HG02981 (cell line): ENCODE results near the gene ATAD2B.
"Not testable (repeated sequence)": the region's sequence is repeated elsewhere in the genome, so short reads cannot be mapped to it uniquely, and the experiment has no call there.

Experiments
- ATAC-seq: cut with Tn5 transposase; IDR thresholded peaks from one replicate; pipeline ENCODE4 v1.9.1; 2021; ENCODE audit warnings: mild to moderate bottlenecking, moderate library complexity; ENCODE audit not compliant: unreplicated experiment

The ATAD2B gene

DNA sequence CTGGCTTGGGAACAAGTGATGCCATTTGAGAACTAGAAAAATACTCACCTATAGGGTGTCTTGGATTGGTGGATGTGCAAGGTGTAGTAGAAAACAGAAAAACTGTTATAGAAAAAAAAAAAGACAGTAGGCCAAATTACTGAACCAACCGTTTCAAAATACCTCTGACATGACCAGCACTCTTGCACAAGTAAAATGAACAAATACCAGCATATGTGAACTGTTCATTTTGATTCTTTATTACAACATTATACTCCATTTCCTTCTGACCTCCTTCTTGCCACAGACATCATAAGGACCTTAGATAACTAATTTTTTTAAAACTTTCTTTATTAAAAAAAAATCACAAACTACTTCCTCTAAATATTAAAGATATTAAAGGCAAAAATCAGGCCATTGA, 125.5 kb downstream of the ATAD2B start:
- ATAC-seq, result no peak

DNA sequence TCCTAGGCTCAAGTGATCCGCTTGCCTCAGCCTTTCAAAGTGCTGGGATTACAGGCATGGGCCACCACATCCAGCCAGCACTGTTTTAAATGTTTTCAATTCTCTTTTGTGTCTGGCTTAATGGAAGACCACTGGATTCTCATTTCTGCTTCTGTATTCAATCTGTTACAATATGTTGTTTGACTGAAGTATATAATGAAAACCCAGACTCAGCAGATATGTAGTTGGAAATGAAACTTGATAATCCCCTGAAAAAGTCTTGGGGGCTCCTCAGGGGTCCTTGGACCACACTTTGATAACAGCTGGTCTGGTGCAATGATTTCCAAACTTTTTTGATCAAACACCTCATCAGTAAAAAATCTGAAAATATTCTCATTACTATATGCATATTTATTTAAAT, 132.7 kb downstream of the ATAD2B start:
- ATAC-seq, result no peak

DNA sequence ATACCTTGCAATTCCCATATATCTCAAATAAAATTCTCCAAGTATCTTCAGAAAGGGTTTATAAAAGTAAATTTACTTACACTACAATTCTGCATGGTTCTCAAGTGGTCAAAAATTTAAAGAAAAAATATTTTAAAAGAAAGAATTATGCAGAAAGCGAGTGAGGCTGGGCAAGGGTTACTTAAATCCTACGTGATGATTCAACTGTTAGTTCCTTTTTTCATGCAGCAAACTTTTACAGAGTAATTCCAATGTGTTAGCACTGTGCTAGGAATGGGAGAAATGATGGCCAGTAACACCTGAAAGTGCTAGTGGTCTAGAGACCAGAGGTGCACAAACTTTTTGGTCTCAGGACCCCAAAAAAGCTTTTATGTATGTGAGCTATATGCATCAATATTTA, 133.4 kb downstream of the ATAD2B start:
- no peak for ATAC-seq

DNA sequence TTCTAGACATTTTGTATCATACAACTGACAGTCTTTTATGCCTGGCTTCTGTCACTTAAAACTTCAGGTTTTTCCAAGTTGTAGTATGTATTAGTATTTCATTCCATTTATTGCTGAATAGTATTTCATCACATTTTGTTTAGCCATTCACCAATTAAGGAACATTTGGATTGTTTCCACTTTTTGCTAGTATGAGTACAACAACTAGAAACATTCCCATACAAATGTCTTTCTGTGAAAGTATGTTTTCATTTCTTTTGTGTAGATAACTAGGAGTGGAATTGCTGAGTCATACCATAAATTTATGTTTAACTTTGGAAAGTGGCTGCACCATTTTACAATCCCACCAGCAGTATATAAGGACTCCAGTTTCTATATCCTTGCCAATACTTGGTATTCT, 135.9 kb downstream of the ATAD2B start:
- no peak for ATAC-seq

DNA sequence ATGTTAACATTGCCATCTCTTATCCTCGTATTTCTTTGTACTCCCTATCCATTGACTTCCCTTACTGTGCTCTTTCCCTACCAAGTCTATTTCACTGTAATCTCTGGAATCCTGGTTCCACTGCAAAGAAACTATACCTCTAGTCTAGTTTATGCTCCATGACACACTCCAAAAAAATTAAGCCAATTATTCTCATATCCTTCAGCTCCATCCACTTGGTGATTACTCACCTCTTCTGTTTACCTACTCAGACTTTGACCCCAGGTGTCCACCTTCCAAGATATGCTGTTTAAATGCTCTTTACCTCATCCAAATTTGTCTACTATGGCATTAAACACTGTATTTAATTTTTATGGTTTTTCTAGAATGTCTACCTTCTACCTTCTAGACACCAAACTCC, 137.9 kb downstream of the ATAD2B start:
- ATAC-seq, result no peak

DNA sequence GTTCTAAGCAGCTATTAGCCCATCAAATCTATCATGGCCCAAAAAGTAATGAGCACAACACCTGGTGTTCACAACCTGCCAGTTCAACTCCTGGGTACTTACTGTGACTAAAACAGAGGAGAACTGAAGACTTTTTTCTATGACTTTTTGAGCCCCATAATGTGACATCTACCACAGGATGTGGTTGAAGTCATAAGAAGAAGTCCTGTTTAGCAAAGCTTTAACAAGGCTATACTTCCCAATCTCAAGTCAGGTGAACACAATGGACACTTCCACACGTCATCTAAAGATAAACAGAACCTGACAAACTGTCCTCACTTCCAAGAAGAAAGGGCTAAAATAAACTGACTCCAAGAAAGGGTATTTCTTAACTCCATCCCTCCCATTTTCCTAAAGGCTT, 138.8 kb downstream of the ATAD2B start:
- no peak for ATAC-seq

DNA sequence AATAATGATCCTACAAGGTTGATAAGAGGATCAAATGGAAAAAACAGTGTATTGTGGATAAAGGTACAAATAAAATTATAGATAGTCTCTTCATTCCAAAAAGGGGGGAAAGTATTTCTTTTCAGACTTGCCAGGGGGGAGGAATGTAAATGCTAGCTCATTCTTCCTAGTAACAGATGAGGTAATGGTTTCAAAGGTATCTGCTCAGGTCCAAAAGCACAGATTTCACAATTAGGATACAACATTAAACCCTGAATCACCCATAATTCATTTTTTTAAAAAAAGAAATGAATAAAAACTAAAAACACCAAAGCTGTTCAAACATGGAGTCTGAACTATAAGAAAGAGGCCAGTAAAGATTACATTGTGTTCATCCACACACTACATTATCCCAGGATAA, 142.0 kb downstream of the ATAD2B start:
- no peak for ATAC-seq

DNA sequence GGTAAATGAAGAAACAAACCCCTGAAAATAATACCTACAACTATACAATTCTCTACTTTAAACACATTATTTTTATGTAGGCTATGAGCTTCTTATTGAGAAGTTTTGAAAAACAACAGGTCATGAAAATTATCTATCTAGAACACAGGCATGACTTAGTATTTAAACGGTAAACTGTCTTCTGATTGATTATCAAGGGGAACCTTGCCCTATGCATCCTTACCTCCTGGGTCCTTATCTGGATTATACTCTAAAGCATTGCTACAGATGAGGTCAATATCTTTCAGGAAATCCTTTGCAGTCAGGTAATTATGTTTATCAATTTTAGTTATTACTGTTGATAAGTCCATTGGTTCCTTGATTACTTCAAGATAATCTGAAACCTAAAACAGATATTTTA, 144.3 kb downstream of the ATAD2B start:
- ATAC-seq, result no peak

DNA sequence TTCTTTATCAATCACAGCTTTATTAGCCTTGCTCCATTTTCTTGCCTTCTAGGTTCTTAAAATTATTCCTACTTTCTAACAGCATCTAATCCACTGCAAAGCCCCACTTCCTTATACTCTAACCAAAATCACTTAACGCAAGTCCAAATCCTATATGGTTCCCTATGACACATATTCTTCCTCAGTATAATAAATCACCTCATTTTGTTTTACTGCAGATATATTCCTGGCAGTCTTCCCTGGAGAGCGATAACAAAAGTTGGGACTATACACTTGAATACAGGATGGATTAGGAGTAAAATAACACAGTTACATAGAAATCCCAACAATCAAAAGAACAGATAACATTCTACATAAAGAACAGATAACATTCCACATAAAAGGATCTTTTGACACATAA, 144.8 kb downstream of the ATAD2B start:
- ATAC-seq, result no peak

DNA sequence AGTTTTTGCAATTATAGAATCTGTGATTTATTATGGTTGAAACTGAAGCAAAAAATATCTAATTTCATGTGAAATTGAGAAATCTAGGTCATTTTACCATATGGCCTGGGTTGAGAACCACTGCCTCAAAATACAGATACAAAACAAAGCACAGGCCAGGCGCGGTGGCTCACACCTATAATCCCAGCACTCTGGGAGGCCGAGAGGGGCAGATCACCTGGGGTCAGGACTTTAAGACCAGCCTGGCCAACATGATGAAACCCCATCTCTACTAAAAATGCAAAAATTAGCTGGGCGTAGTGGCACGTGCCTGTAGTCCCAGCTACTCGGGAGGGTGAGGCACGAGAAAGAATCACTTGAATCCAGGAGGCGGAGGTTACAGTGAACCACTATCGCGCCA, 146.5 kb downstream of the ATAD2B start:
- not testable (repeated sequence) for ATAC-seq

DNA sequence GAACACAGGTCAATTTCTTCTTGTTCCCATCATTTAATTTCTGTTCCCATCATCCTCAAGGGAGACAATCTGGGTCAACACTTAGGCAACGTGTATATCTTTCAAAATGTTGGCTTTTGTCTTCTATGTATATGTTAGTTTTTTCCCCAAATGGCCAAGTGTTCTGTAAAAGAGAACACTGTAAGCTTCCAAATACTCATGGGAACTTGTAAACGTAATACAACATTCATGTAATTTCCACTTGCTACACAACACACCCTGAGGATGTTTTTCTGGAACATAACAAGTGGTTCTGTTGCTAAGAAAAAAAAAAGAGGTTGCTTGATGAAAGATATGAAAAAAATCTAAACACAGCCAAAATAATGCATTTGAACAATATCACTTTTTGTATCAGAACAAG, 149.1 kb downstream of the ATAD2B start:
- no peak for ATAC-seq

DNA sequence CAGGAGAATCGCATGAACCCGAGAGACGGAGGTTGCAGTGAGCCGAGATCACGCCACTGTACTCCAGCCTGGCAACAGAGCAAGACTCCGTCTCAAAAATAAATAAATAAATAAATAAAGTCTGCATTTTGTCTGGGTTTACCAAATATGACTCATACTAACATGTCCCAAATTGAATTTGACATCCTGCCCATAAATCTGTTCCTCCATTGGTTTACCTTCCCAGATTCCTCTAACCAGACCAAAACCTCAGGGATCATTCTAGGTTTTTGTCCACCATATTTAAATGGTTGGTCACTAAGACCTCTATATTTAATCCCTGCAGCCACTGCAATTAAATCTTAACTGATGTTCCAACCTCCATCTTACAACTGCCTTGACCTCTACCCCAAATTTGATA, 150.9 kb downstream of the ATAD2B start:
- ATAC-seq, result no peak

DNA sequence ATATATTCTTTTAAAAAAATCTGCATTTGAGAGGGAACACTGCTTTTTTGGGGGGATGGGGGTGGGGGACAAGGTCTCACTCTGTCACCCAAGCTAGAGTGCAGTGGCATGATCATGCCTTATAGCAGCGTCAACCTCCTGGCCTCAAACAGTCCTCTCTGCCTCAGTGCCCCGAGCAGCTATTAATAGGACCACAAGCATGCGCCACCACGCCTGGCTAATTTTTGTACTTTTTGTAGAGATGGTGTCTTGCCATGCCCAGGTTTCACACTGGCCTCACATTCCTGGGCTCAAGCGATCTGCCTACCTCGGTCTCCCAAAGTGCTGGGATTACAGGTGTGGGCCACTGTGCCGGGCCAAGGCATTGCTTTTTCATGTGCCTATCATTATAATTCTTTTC, 154.2 kb downstream of the ATAD2B start:
- ATAC-seq, result no peak

DNA sequence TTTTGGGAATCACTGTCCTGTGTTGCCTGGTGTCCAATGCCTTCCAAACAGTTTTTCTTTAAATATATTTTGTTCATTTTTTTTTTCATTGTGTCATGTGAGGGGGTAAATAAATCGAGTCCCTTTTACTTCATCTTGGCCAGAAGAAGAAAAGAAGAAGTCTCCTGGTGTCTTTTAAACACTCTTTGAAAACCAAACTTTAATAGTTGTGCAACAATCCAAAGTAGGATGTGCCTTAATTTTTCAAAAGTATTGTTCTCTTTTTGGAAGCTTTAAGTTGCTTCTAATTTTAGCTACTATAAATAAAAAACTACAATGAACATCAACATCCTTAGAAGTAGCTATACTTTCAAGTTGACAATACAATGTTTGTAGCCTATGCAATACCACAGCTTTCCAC, 154.9 kb downstream of the ATAD2B start:
- no peak for ATAC-seq

DNA sequence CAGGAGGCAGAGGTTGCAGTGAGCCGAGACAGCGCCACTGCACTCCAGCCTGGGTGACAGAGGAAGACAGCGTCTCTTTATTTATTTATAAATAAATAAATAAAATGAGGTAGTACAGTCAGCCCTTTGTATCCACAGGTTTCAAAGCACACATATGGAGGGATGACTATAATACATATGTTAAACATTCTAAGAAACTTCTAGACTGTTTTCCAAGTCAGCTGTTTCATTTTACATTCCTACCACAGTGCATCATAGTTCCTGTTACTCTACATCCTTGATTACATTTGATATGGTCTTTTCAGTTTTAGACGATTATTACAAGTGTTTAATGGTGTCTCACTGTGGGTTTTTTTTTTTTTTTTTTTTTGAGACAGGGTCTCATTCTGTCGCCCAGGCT, 157.6 kb downstream of the ATAD2B start:
- no peak for ATAC-seq

DNA sequence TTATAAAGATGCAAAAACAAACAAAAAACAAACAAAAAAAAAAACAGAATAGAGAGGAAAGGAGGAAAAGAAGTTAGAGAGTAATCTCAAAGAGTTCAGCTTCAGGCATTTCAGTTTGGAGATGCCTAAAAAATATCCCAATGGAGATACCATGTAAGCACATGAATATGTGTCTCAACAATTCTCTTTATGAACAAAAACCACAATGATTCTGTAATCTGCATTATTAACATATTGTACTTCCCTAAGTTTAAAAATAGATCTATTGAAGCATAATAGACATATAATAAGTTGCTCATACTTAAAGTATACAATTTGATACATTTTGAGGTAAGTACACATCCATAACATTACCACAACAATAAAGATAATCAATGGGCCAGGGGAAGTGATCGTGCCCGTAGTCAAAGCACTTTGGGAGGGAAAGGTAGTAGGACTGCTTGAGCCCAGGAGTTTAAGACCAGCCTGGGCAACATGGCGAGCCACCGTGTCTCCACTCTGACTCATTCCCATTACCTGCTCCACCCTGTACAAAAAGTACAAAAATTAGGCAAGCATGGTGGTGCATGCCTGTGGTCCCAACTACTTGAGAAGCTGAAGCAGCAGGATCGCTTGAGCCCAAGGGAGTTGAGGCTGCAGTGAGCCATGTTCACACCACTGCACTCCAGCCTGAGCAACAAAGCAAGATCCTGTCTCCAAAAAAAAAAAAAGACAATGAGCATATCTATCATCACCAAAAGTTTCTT, 158.9 kb downstream of the ATAD2B start:
- no peak for ATAC-seq

DNA sequence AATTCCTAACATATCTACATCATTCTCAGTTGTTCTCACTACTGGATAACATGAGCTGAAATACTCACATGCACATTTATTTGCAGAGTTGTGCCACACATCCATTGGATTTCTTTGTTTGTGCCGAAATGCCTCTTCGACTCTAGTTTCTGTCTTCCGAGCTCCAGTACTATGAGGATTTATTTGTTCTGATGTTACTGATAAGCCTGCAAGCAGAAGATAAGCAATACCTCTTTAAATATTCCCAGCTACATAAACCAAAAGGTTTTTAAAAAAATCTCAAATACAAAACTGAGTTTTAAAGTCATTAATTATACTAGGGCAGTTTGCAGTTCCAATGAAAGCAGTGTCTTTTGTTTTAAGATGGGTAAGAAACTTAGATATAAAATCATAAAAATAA, 164.8 kb downstream of the ATAD2B start:
- no peak for ATAC-seq

DNA sequence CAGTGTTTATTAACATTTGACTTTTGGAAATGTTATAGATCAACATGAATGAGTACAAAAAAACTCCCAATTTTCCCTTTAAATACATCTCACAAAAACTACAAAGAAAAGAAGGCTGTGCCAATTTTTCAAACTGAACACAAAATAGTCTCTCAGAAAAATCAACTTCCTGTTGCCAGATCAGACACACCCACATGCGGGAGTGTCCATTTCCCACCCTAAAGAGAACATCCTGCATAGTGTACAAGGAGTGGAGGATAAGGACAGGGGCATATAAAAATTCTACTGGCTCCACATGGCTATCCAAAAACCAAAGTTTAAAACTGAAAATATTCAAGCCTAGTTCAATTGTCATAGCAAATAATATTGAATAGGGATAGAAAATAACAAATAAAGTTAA, 165.3 kb downstream of the ATAD2B start:
- ATAC-seq, result no peak

DNA sequence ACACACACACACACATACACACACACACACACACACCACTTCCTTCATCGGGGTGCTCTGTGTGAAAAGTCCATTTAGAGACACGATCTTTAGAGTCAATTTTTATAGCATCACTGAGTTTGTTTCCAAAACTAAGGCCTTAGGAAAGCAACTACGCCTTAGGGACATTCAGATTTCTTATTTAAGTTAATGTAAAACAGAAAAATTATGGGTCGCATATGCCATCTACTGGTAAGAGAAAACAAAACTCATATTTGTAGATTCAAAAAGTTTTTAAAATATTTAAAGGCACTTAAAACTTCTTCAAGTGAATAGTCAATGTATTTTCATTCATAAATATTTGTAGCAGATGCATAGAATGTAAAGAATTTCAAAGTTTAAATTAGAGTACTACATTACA, 166.2 kb downstream of the ATAD2B start:
- no peak for ATAC-seq

DNA sequence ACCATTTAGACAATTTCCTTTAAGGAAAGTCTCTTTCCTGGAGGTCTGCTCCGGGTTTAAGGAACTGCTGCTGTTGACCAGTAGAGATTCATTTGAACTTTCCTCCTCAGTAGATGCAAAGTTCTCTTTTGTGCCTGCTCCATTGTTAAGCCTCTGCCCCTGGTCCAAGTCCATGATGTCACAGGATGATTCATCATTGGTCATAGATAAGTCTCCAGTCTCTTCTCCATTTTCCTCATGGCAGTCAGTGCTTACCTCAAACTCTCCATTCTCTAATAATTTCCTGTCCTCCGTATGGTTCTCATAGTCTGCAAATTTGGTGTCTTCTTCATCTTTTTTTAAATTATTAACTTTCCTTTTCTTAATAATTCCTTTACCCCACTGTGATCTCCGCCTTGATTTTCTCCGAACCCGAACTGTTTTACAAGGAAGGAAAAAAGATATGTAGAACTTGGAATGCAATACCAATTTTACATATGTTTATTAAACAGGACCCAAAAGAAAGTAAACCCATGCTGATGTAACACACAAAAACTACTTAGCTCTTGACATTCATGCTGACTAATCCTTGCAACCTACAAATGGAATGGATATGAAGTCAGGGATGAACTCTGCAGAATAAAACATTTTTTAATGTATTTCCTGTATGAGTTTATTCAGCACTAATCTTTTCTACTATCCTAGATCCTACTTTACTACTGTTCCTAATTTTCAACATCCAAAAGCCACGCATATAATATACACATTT, 169.1 kb downstream of the ATAD2B start:
- no peak for ATAC-seq

DNA sequence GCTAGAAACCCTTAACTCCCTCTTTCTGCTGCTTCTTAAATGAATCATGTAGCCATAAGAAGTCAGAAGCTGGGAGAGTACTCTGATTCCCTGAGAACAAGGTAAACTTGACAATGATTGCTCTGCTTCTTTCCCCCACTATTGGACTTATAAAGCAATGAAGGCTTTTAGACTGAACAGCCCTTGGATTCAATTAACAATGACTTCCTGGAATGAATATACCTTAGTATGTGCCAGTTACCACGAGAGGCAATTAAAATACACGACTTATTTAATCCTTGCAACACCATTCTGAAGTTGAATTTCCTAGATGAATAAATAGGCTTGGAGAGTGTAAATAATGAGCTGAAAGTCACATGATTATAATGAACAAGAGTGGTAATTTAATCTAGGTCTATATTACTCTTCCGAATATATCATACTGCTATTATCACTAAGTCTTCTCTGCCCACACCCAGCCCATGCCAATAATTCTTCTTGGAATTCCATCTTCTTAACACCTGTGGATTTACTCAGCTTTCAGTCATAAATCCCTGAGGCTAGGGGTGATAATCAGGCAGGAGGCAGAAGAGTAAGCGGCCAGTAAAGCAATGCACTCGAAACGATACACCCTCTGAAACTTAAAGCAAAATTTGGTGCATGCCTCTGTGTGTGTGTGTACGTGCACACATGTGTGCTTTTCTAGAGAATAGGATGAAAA, 170.2 kb downstream of the ATAD2B start:
- ATAC-seq, result no peak

DNA sequence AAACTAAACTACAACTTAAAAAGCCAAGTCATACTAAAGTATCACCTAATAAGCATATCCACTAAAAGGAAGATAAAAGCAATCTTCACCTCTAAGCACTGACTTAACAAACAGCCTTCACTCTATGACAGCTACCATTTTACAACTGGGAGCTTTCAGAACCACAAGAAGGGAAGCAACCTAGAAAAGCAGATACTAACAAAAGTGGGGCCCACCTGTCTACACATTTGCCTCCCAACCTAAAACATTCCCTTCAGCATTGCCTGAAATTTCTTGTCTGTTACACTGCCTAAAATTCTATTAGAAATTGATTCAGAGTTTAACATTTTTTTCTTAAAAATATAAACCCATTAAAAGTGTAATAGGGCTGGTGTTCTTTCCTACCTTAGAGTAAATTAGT, 172.0 kb downstream of the ATAD2B start:
- no peak for ATAC-seq
